IMR-90 (cell line): Measurements from ENCODE around the gene CASP9. TPM values are rescaled to one million over a fixed set of nuclear protein-coding genes. Genes with fewer than 3 reads are reported as not detected.

ENCODE experiments used
- ATAC-seq: fragments of 200-7000 bp; cut with Tn5 transposase; 2 replicates; pipeline ENCODE4 v1.9.1; 2020; ENCODE audit warnings: low read depth, mild to moderate bottlenecking, moderate library complexity
- BruUV-seq: library from RNA; stranded (reverse); fragments of 400-500 nt; replicated peaks from 2 replicates; lab custom pipeline; 2021; lab: Mats Ljungman, UMichigan
- CTCF ChIA-PET: fragments of 300-600 bp; formaldehyde crosslinking; extraction: SDS; loops from one replicate; lab custom pipeline; 2021; ENCODE audit warnings: antibody characterized with exemption; lab: Yijun Ruan, JAX
- POLR2A ChIA-PET: fragments of 300-600 bp; sonication (Branson Sonifier 250); formaldehyde crosslinking; loops from one replicate; lab custom pipeline; 2022; ENCODE audit warnings: antibody characterized with exemption; ENCODE audit not compliant: unreplicated experiment; lab: Charles Lee
- DNase-seq: peaks from one replicate; pipeline ENCODE4 v3.0.0; 2013
- H2AFZ ChIP-seq: replicated peaks from 2 replicates; pipeline ENCODE3; 2013; ENCODE audit warnings: low read length, mild to moderate bottlenecking; ENCODE audit not compliant: poor library complexity
- H2AK5ac ChIP-seq: 2 replicates; pipeline ENCODE4 v1.6.1; 2013; ENCODE audit warnings: low read depth, low read length, inconsistent platforms
- H2AK9ac ChIP-seq: replicated peaks from 2 replicates; pipeline ENCODE3; 2013; ENCODE audit warnings: mild to moderate bottlenecking, low read depth, low read length, moderate library complexity; ENCODE audit not compliant: poor library complexity
- H2BK120ac ChIP-seq: 2 replicates; pipeline ENCODE4 v1.6.1; 2013; ENCODE audit warnings: low read depth, low read length, inconsistent platforms
- H2BK15ac ChIP-seq: 3 replicates; pipeline ENCODE4 v1.6.1; 2013; ENCODE audit warnings: low read depth, low read length, inconsistent platforms
- H2BK20ac ChIP-seq: 2 replicates; pipeline ENCODE4 v1.6.1; 2013; ENCODE audit warnings: low read depth, mild to moderate bottlenecking, inconsistent platforms, low read length, moderate library complexity
- H2BK5ac ChIP-seq: 2 replicates; pipeline ENCODE4 v1.6.1; 2013; ENCODE audit warnings: mild to moderate bottlenecking, low read depth, low read length, inconsistent platforms; ENCODE audit not compliant: poor library complexity, severe bottlenecking
- H3K14ac ChIP-seq: replicated peaks from 2 replicates; pipeline ENCODE4 v1.6.1; 2013; ENCODE audit warnings: low read depth, low read length, inconsistent platforms
- H3K18ac ChIP-seq: 2 replicates; pipeline ENCODE4 v1.6.1; 2013; ENCODE audit warnings: low read depth, low read length, control low read depth
- H3K23ac ChIP-seq: 2 replicates; pipeline ENCODE4 v1.6.1; 2013; ENCODE audit warnings: low read depth, low read length, inconsistent platforms
- H3K27ac ChIP-seq: 2 replicates; pipeline ENCODE4 v1.5.1; 2013; ENCODE audit warnings: mild to moderate bottlenecking, control low read depth, low read length; ENCODE audit not compliant: insufficient read depth
- H3K27me3 ChIP-seq: 2 replicates; pipeline ENCODE4 v1.6.1; 2013; ENCODE audit warnings: low read length; ENCODE audit not compliant: control insufficient read depth, insufficient read depth
- H3K36me3 ChIP-seq: 2 replicates; pipeline ENCODE4 v1.6.1; 2013; ENCODE audit warnings: low read length, mixed read lengths; ENCODE audit not compliant: control insufficient read depth, insufficient read depth
- H3K4ac ChIP-seq: 2 replicates; pipeline ENCODE4 v1.6.1; 2013; ENCODE audit warnings: low read depth, low read length, inconsistent platforms
- H3K4me1 ChIP-seq: 2 replicates; pipeline ENCODE4 v1.6.1; 2013; ENCODE audit warnings: low read length, mixed read lengths; ENCODE audit not compliant: control insufficient read depth, insufficient read depth
- H3K4me2 ChIP-seq: 2 replicates; pipeline ENCODE4 v1.6.1; 2013; ENCODE audit warnings: low read depth, mild to moderate bottlenecking, control low read depth, low read length, moderate library complexity
- H3K4me3 ChIP-seq: 2 replicates; pipeline ENCODE4 v1.5.1; 2013; ENCODE audit warnings: low read depth, mild to moderate bottlenecking, control low read depth, low read length, moderate library complexity; ENCODE audit not compliant: insufficient read depth
- H3K56ac ChIP-seq: 2 replicates; pipeline ENCODE4 v1.6.1; 2013; ENCODE audit warnings: low read length, inconsistent platforms; ENCODE audit not compliant: insufficient read depth; ENCODE audit errors: extremely low read depth
- H3K79me1 ChIP-seq, 2 experiments: 2 replicates each; pipeline ENCODE4 v1.6.1; 2013; ENCODE audit warnings: low read length in 2 of 2, inconsistent platforms in 1 of 2, low read depth in 1 of 2
- H3K9ac ChIP-seq: 2 replicates; pipeline ENCODE4 v1.6.1; 2013; ENCODE audit warnings: low read depth, low read length, control low read depth
- H3K9me1 ChIP-seq: 2 replicates; pipeline ENCODE4 v1.6.1; 2013; ENCODE audit warnings: low read length, inconsistent platforms; ENCODE audit not compliant: insufficient read depth
- H3K9me3 ChIP-seq: 2 replicates; pipeline ENCODE4 v1.6.1; 2013; ENCODE audit warnings: low read length; ENCODE audit not compliant: control insufficient read depth, insufficient read depth
- H4K20me1 ChIP-seq: 2 replicates; pipeline ENCODE4 v1.6.1; 2013; ENCODE audit warnings: low read length, inconsistent platforms; ENCODE audit not compliant: insufficient read depth
- H4K5ac ChIP-seq: 2 replicates; pipeline ENCODE4 v1.6.1; 2013; ENCODE audit warnings: mild to moderate bottlenecking, low read depth, low read length, control low read depth
- H4K8ac ChIP-seq, 2 experiments: 2 replicates each; pipeline ENCODE4 v1.6.1; 2013; ENCODE audit warnings: low read depth in 2 of 2, low read length in 2 of 2, control low read depth in 1 of 2, inconsistent platforms in 1 of 2
- H4K91ac ChIP-seq: 2 replicates; pipeline ENCODE4 v1.6.1; 2013; ENCODE audit warnings: low read depth, low read length, inconsistent platforms; ENCODE audit not compliant: insufficient read depth
- CTCF ChIP-seq: conservative IDR thresholded peaks from 2 replicates; pipeline ENCODE4 v1.5.1; 2012; ENCODE audit warnings: mild to moderate bottlenecking, low read depth, low read length, improper control_type of control experiment
- FOS ChIP-seq: fragments of 150-350 bp; IDR thresholded peaks from 2 replicates; pipeline ENCODE4 v1.6.1; 2016; ENCODE audit warnings: low read depth, low read length
- MAZ ChIP-seq: IDR thresholded peaks from 2 replicates; pipeline ENCODE4 v1.6.1; 2012; ENCODE audit warnings: low read depth, mild to moderate bottlenecking, low read length, improper control_type of control experiment, moderate library complexity, borderline replicate concordance
- MXI1 ChIP-seq: IDR thresholded peaks from 2 replicates; pipeline ENCODE4 v1.6.1; 2012; ENCODE audit warnings: low read depth, mild to moderate bottlenecking, low read length, moderate library complexity, borderline replicate concordance
- POLR2A ChIP-seq: IDR thresholded peaks from 2 replicates; pipeline ENCODE4 v1.6.1; 2012; ENCODE audit warnings: mild to moderate bottlenecking, low read depth, low read length
- RAD21 ChIP-seq: IDR thresholded peaks from 2 replicates; pipeline ENCODE4 v1.6.1; 2012; ENCODE audit warnings: low read length, improper control_type of control experiment
- USF2 ChIP-seq: fragments of 150-350 bp; IDR thresholded peaks from 2 replicates; pipeline ENCODE4 v1.6.1; 2017; ENCODE audit warnings: mild to moderate bottlenecking, antibody characterized with exemption, low read length, low read depth
- WGBS, 2 experiments: methylation state at CpG; one replicate each; pipeline versions ENCODE4 v1.1.5 to v1.1.7; 2013; ENCODE audit warnings: missing lambda C conversion rate in 2 of 2; ENCODE audit not compliant: insufficient read length in 1 of 2; ENCODE audit errors: extremely low coverage in 2 of 2; 5-methylcytosine and 5-hydroxymethylcytosine counted together
- dilution Hi-C: fragments of 300-500 bp; cut with HindIII; formaldehyde crosslinking; loops from one replicate; pipeline ENCODE4 v1.14.3; 2018; ENCODE audit warnings: low sequenced_read_pairs; ENCODE audit not compliant: unreplicated experiment
- in situ Hi-C: fragments of 300-500 bp; cut with MboI; formaldehyde crosslinking; loops from 3 replicates; pipeline ENCODE4 v1.14.3; 2019; ENCODE audit warnings: low sequenced_read_pairs, inconsistent platforms, mixed read lengths
- intact Hi-C: fragments of 100-400 bp; cut with micrococcal nuclease; formaldehyde crosslinking; loops from 2 replicates; pipeline ENCODE4 v1.10.0; 2022
- polyA plus RNA-seq, 3 experiments: library from polyadenylated mRNA; depleted of rRNA; stranded (reverse); fragments of >200 nt; gene quantifications; 2 replicates each; pipeline ENCODE4 v1.2.3, GENCODE V29; 2012; ENCODE audit warnings: low replicate concordance in 1 of 3
- total RNA-seq: library from RNA; depleted of rRNA; stranded (reverse); fragments of >200 nt; gene quantifications from 2 replicates; pipeline ENCODE4 v1.2.3, GENCODE V29; 2012

CASP9 gene
- total and polyA plus RNA-seq, 2 of the 4 experiments (the other 2 are of a cell fraction) = 7.0 to 8.3 TPM

- H3K9ac ChIP-seq = no peak overlapping the region
- DNase-seq (no peak), ATAC-seq (no peak; the same call in 1 of the 2 replicates)
- no peak for TF ChIP-seq MAZ
- no peak for TF ChIP-seq RAD21
- no peak for TF ChIP-seq POLR2A
- no peak for TF ChIP-seq CTCF
- TF ChIP-seq USF2 = no peak
- no peak for TF ChIP-seq MXI1
- no peak for TF ChIP-seq FOS
- intact Hi-C loops (no loop called here), in situ Hi-C loops (no loop called here), dilution Hi-C loops (no loop called here)
- H2BK20ac ChIP-seq = no peak overlapping the region
- no peak overlapping the region for H3K23ac ChIP-seq
- H3K4me2 ChIP-seq = no peak overlapping the region
- H3K9me1 ChIP-seq = no peaks in the 10 kb centered on the region
- CTCF ChIA-PET = interaction anchor here (1.1 kb wide), 1 partner anchor 120 kb away, joined by 3 read pairs; no protein-coding TSS in a partner anchor
- POLR2A ChIA-PET = no interaction called here
- peaks cover 33% of the 10 kb centered on the region; the same call in 1 of the 2 replicates for H3K27me3 ChIP-seq
- WGBS, 2 experiments = 38% methylated on average over 4 of the region's 5 CpGs; no CpG with 5 or more reads in 1 of the 2 experiments
- H3K4ac ChIP-seq = no peak overlapping the region
- no peaks in the 10 kb centered on the region for H3K4me1 ChIP-seq
- no peak overlapping the region for H2BK120ac ChIP-seq
- no peaks in the 10 kb centered on the region for H3K9me3 ChIP-seq
- no peak overlapping the region for H2AFZ ChIP-seq
- H2BK15ac ChIP-seq = no peak overlapping the region
- no peak overlapping the region for H3K56ac ChIP-seq
- H3K4me3 ChIP-seq = no peak overlapping the region
- no peaks in the 10 kb centered on the region for H3K36me3 ChIP-seq
- no peak overlapping the region for H3K27ac ChIP-seq
- H4K8ac ChIP-seq = no peak overlapping the region
- H3K18ac ChIP-seq = no peak overlapping the region
- H4K91ac ChIP-seq = no peak overlapping the region
- no peak overlapping the region for H4K5ac ChIP-seq
- BruUV-seq = no TSS peak
- H4K20me1 ChIP-seq = no peaks in the 10 kb centered on the region
- H2BK5ac ChIP-seq = no peak overlapping the region
- no peak overlapping the region; the same call in 1 of the 2 replicates for H3K14ac ChIP-seq
- no peak overlapping the region for H2AK9ac ChIP-seq
- H2AK5ac ChIP-seq = no peak overlapping the region
- no peaks in the 10 kb centered on the region for H3K79me1 ChIP-seq
Measured at GRCh38 chr1:15443281-15443680, 80.7 kb downstream of the CASP9 start.
